HEK293 (cell line): ENCODE results near the gene SLC26A11.

Experiments
- CTCF ChIA-PET: fragments of 350-600 bp; formaldehyde crosslinking; extraction: SDS; loops from one replicate; lab custom pipeline; 2021; ENCODE audit warnings: antibody characterized with exemption; lab: Yijun Ruan, JAX
- POLR2A ChIA-PET: fragments of 300-600 bp; formaldehyde crosslinking; extraction: SDS; loops from one replicate; lab custom pipeline; 2020; ENCODE audit warnings: antibody characterized with exemption, inconsistent platforms; lab: Yijun Ruan, JAX
- H3K27ac ChIP-seq: fragments of 200-500 bp; sonication (Bioruptor generic); 2 replicates; pipeline ENCODE4 v1.5.1; 2014; ENCODE audit warnings: low read depth, low read length, control low read depth, inconsistent platforms; ENCODE audit errors: extremely low read depth
- H3K36me3 ChIP-seq, 2 experiments: fragments of 200-500 bp in 1 of 2; sonication (Bioruptor generic) in 1 of 2; 1 replicate in 1 of 2; 2 replicates in 1 of 2; pipeline ENCODE4 v1.5.1; 2014 to 2017; ENCODE audit warnings: inconsistent platforms in 2 of 2, low read length in 2 of 2; ENCODE audit not compliant: control insufficient read depth in 2 of 2, insufficient read depth in 1 of 2
- H3K4me1 ChIP-seq: fragments of 200-500 bp; sonication (Bioruptor generic); 2 replicates; pipeline ENCODE4 v1.5.1; 2014; ENCODE audit warnings: mild to moderate bottlenecking, low read length, inconsistent platforms; ENCODE audit not compliant: control insufficient read depth, insufficient read depth
- H3K4me3 ChIP-seq: 2 replicates; pipeline ENCODE4 v1.5.1; 2011; ENCODE audit warnings: low read depth, mild to moderate bottlenecking, control low read depth, low read length, moderate library complexity
- H3K9me3 ChIP-seq: fragments of 200-500 bp; sonication (Bioruptor generic); 2 replicates; pipeline ENCODE4 v1.5.1; 2014; ENCODE audit warnings: low read depth, low read length, inconsistent platforms; ENCODE audit not compliant: control insufficient read depth, insufficient read depth
- BCL11A ChIP-seq: fragments of 450-650 bp; formaldehyde crosslinking; IDR thresholded peaks from 2 replicates; pipeline ENCODE4 v1.5.1; 2016; ENCODE audit warnings: low read depth, missing biosample characterization, missing genetic modification characterization
- CTCF ChIP-seq: fragments of 450-650 bp; formaldehyde crosslinking; IDR thresholded peaks from 2 replicates; pipeline ENCODE4 v1.5.1; 2016; ENCODE audit warnings: missing biosample characterization, missing genetic modification characterization
- GLI2 ChIP-seq: fragments of 450-650 bp; formaldehyde crosslinking; IDR thresholded peaks from 2 replicates; pipeline ENCODE4; 2017; ENCODE audit warnings: missing biosample characterization, missing genetic modification characterization, low read depth, borderline replicate concordance
- KLF7 ChIP-seq: fragments of 450-650 bp; formaldehyde crosslinking; IDR thresholded peaks from 2 replicates; pipeline ENCODE4 v1.5.1; 2016; ENCODE audit warnings: missing biosample characterization, missing genetic modification characterization, borderline replicate concordance
- PRDM6 ChIP-seq: fragments of 450-650 bp; formaldehyde crosslinking; IDR thresholded peaks from 2 replicates; pipeline ENCODE4 v1.5.1; 2017; ENCODE audit warnings: missing biosample characterization, missing genetic modification characterization
- SCRT1 ChIP-seq: fragments of 450-650 bp; formaldehyde crosslinking; IDR thresholded peaks from 2 replicates; pipeline ENCODE4 v1.5.1; 2016; ENCODE audit warnings: missing biosample characterization, missing genetic modification characterization, borderline replicate concordance
- SCRT2 ChIP-seq: fragments of 450-650 bp; formaldehyde crosslinking; IDR thresholded peaks from 2 replicates; pipeline ENCODE4 v1.5.1; 2016; ENCODE audit warnings: missing biosample characterization, missing genetic modification characterization
- ZNF155 ChIP-seq: fragments of 450-650 bp; formaldehyde crosslinking; IDR thresholded peaks from 2 replicates; pipeline ENCODE4 v1.5.1; 2016; ENCODE audit warnings: missing biosample characterization, missing genetic modification characterization
- ZNF18 ChIP-seq: fragments of 450-650 bp; formaldehyde crosslinking; IDR thresholded peaks from 2 replicates; pipeline ENCODE4 v1.5.1; 2016; ENCODE audit warnings: missing biosample characterization, missing genetic modification characterization
- ZNF292 ChIP-seq: fragments of 450-650 bp; formaldehyde crosslinking; IDR thresholded peaks from 2 replicates; pipeline ENCODE4 v1.5.1; 2016; ENCODE audit warnings: low read depth, missing biosample characterization, missing genetic modification characterization, borderline replicate concordance
- ZNF350 ChIP-seq: fragments of 450-650 bp; formaldehyde crosslinking; IDR thresholded peaks from 2 replicates; pipeline ENCODE4 v1.5.0; 2017; ENCODE audit warnings: missing biosample characterization, mild to moderate bottlenecking, missing genetic modification characterization
- ZNF398 ChIP-seq: fragments of 450-650 bp; formaldehyde crosslinking; IDR thresholded peaks from 2 replicates; pipeline ENCODE4 v1.5.1; 2017; ENCODE audit warnings: missing biosample characterization, missing genetic modification characterization
- ZNF416 ChIP-seq: fragments of 450-650 bp; formaldehyde crosslinking; IDR thresholded peaks from 2 replicates; pipeline ENCODE4 v1.5.1; 2016; ENCODE audit warnings: missing biosample characterization, missing genetic modification characterization
- ZNF423 ChIP-seq: fragments of 450-650 bp; formaldehyde crosslinking; IDR thresholded peaks from 2 replicates; pipeline ENCODE4 v1.5.1; 2016; ENCODE audit warnings: missing biosample characterization, missing genetic modification characterization
- ZNF433 ChIP-seq: fragments of 450-650 bp; formaldehyde crosslinking; IDR thresholded peaks from 2 replicates; pipeline ENCODE4 v1.5.1; 2016; ENCODE audit warnings: missing biosample characterization, missing genetic modification characterization, low read depth
- ZNF501 ChIP-seq: fragments of 450-650 bp; formaldehyde crosslinking; IDR thresholded peaks from 2 replicates; pipeline ENCODE4 v1.5.1; 2016; ENCODE audit warnings: missing biosample characterization, missing genetic modification characterization
- ZNF585B ChIP-seq: fragments of 450-650 bp; formaldehyde crosslinking; IDR thresholded peaks from 2 replicates; pipeline ENCODE4 v1.5.1; 2016; ENCODE audit warnings: missing biosample characterization, missing genetic modification characterization
- ZNF623 ChIP-seq: fragments of 450-650 bp; formaldehyde crosslinking; IDR thresholded peaks from 2 replicates; pipeline ENCODE4 v1.5.1; 2016; ENCODE audit warnings: missing biosample characterization, missing genetic modification characterization
- ZNF654 ChIP-seq: fragments of 450-650 bp; formaldehyde crosslinking; IDR thresholded peaks from 2 replicates; pipeline ENCODE4 v1.5.1; 2016; ENCODE audit warnings: low read depth, missing biosample characterization, missing genetic modification characterization
- ZNF704 ChIP-seq: fragments of 450-650 bp; formaldehyde crosslinking; IDR thresholded peaks from 2 replicates; pipeline ENCODE4 v1.5.1; 2016; ENCODE audit warnings: missing biosample characterization, missing genetic modification characterization
- ZSCAN16 ChIP-seq: fragments of 450-650 bp; formaldehyde crosslinking; IDR thresholded peaks from 2 replicates; pipeline ENCODE4 v1.5.1; 2016; ENCODE audit warnings: missing biosample characterization, missing genetic modification characterization
- ZSCAN30 ChIP-seq: fragments of 450-650 bp; IDR thresholded peaks from 2 replicates; pipeline ENCODE4 v1.5.1; 2018; ENCODE audit warnings: missing biosample characterization, mild to moderate bottlenecking, missing genetic modification characterization, moderate library complexity
- ZSCAN4 ChIP-seq: fragments of 450-650 bp; formaldehyde crosslinking; IDR thresholded peaks from 2 replicates; pipeline ENCODE4 v1.5.1; 2017; ENCODE audit warnings: missing biosample characterization, missing genetic modification characterization

Gene SLC26A11

GRCh38 chr17:80214012-80214877, 6.0 kb upstream of the SLC26A11 start:
- Histone ChIP-seq H3K9me3 (no peaks in the 10 kb centered on the region), H3K27ac (no peak overlapping the region), H3K4me1 (peaks cover 4% of the 10 kb centered on the region; the same call in 1 of the 2 replicates), H3K36me3 (peaks cover 14 to 93% of the 10 kb centered on the region in 2 experiments), H3K4me3 (no peak overlapping the region)
- POLR2A ChIA-PET = no interaction called here
- CTCF ChIA-PET = interaction anchor here (0.5 kb wide), 1 partner anchor 11 kb away, joined by 3 read pairs; no protein-coding TSS in a partner anchor
- TF ChIP-seq ZNF398 (tag by site-specific recombination) (no peak), ZNF433 (no peak), ZNF292 (tag by site-specific recombination) (no peak), ZNF423 (tag by site-specific recombination) (no peak), BCL11A (tag by site-specific recombination) (no peak), CTCF (tag by site-specific recombination) (no peak), ZNF654 (no peak), ZNF18 (no peak), ZSCAN30 (tag by site-specific recombination) (no peak), ZSCAN4 (tag by site-specific recombination) (no peak), ZNF704 (tag by site-specific recombination) (no peak), ZNF623 (tag by site-specific recombination) (no peak), ZNF155 (tag by site-specific recombination) (no peak)

- H3K27ac ChIP-seq = no peak overlapping the region
- ChIA-PET CTCF (interaction anchor here (0.5 kb wide), 1 partner anchor 11 kb away, joined by 3 read pairs; no protein-coding TSS in a partner anchor), POLR2A (no interaction called here)
- no peak overlapping the region for H3K4me3 ChIP-seq
- peaks cover 14 to 87% of the 10 kb centered on the region in 2 experiments for H3K36me3 ChIP-seq
- peaks cover 4% of the 10 kb centered on the region; the same call in 1 of the 2 replicates for H3K4me1 ChIP-seq
- no peaks in the 10 kb centered on the region for H3K9me3 ChIP-seq
- TF ChIP-seq ZNF350 (tag by site-specific recombination) (no peak), ZNF416 (tag by site-specific recombination) (no peak), KLF7 (tag by site-specific recombination) (no peak), CTCF (tag by site-specific recombination) (no peak), ZNF585B (tag by site-specific recombination) (no peak), SCRT1 (tag by site-specific recombination) (no peak), ZNF501 (tag by site-specific recombination) (no peak), ZSCAN16 (no peak), GLI2 (tag by site-specific recombination) (no peak), PRDM6 (no peak), SCRT2 (tag by site-specific recombination) (no peak)
Observed at GRCh38 chr17:80214878-80215210, 5.4 kb upstream of the SLC26A11 start.
